Stimulated activated CD4-positive, alpha-beta T cell treated with anti-CD3 and anti-CD28 coated beads, Interleukin-4, amount 100 ng/mL, for 1 hour (primary cell): ENCODE results near the gene HNF4A.
"Not testable (repeated sequence)": the region's sequence is repeated elsewhere in the genome, so short reads cannot be mapped to it uniquely, and the experiment has no call there.

Experiments used
- DNase-seq: peaks from one replicate; pipeline ENCODE4 v3.0.0-alpha.2; 2020

Gene HNF4A

DNA sequence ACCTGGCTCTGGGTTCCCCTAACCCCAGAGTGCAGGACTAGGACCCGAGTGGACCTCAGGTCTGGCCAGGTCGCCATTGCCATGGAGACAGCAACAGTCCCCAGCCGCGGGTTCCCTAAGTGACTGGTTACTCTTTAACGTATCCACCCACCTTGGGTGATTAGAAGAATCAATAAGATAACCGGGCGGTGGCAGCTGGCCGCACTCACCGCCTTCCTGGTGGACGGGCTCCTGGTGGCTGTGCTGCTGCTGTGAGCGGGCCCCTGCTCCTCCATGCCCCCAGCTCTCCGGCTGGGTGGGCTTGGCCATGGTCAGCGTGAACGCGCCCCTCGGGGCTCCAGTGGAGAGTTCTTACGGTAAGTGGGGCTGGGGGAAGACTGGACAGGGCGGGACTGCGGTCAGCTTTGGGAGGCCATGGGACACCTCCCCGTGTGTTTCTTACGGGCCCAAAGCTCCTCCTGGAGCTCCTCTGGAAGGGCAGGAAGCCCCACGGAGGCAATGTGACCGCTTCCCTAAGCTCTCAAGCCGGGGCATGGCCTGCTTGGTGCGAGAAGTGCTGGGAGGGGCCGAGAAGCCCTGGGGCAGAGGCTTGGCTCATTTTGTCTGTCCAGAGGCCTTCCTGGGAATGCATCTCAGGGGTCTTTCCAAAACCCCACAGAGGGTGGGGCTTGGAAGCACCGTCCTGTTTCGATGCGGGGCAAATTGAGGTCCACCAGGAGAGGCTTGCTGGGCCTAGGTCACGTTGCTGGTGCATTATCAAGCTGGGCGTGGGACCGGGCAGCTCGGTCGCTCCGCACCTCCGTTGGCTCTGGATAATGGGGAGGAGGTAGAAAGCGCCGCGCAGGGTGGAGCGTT, at the start of gene HNF4A:
TSS of gene HNF4A (plus strand) at position 202 of the 855 bp plus-strand sequence. CDS start at position 308, 106 bp downstream.
- no peak for DNase-seq

DNA sequence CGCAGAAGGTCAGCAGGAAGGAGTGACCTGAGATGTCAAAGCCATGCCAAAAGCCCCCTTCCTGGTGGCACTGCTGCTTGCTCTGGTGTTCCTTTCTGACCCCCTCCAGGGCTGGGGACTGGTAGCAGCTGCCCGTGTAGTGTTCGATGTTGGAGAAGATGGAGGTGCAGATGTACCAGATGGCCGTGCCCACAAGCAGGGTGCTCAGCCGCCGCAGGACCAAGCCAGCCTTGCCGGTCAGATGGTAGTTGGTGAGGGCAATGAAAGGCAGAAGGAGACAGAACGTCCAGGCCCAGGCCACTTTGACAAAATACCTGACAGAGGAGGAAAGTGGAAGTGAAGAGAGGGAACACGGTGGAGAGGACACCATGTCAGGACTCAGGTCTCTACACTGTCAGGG, 48.6 kb upstream of the HNF4A start:
- DNase-seq: no peak

DNA sequence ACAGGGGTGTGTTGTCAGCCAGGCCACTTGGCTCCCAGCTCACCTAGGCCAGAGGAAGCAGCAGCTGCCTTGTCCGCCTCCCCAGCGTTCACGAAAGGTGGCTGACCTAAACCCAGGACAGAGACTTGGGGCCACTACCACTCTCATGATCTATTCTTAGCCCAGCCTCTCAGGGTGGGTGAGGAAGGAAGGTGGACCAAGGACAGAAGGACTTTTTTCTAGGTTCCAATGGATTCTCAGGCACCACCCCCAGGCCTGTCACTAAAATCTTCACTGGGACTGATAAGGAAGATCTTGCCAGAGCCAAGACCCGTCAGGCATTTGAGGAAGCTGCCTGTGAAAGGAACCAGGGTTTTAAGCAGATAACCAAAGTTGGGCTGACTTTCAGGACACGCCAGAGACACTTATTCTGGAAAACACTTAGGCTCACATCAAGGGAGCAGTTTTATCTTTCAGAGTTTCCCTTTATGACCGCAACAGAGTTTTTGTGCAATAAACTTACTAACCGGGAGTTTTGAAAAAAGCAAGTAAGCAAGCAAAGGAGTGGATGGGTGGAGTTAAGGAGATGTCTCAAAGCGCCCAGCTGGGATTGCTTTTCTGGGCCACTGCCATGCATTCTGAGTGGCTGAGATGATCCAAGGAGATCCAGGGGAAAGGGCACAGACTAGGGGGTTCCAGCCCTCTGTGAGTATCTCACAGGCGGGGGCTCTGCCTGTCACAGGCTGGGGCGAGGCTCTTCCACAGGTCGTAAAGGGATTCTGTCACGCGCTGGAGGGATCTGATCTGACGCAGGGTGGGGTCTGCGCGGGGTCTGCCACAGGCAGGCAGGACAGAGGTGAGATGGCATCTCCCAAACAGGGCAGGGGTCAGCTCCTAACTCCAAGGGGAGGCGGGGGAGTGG, 45.5 kb upstream of the HNF4A start:
- DNase-seq: no peak

DNA sequence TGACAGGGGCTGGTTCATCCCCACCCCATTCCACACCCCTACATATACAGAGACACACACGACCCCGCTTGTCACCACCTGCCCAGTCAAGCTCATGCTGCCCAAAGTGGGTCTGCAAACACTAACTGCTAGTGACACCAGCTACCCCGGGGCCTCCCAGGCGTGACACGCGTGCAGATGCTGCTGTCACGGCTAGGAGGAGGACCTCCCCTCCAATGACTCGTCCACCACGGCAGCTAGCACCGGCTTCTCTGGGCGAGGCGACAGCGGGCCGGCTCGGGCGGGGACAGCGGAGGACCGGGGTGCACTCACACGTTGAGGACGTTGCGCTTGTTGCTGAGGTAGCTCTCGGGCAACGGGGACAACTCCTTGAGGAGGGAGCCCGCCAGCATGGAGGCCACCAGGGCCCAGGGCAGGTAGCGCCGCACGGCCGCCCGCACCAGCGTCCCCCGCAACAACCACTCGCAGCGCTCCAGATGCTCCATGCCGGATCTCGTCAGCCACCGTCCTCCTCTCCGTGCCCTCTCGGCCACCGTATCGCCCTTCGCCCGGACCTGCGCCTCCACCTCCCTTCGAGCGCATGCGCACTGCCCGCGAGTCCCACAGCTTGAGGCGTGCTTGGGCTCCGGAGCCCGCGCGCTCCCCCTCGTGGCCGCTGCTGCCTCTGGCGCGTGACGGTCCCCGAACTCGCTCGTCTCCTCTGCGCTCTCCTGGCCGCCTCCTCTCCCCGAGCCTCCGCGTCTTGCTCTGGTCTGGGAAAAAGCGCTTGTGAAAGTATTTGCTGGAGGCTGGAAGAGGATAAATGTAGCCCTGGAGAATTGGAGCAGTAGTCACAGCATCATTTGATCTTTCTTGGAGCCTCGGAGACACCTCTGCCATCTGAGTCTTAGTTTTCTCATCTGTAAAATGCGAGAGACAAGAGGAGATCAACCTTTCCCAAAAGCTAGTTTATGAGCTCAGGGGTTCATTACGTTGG, 44.5 kb upstream of the HNF4A start, which contains the start of gene FITM2:
TSS of gene FITM2 (minus strand) at position 539 of the 976 bp plus-strand sequence. CDS start at position 485, 54 bp downstream.
- DNase-seq: peak; percentile 99

DNA sequence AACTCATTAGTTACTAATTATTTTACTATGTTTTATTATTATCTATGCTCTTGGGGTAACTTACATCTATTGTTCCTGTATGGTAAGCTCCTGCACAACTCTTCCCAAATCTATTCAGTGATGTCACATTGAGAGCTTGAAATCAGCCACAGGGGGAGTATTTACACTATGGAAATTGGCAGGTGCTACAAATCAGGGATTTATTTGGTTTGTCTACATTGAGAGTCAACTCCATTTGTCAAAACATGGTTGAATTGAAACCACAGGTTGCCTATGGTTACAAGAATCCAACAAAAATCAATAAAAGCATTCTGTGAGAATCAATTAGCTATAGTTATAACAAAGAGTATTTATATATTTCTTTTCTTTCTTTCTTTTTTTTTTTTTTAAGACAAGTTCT, 40.6 kb upstream of the HNF4A start:
- no peak for DNase-seq

DNA sequence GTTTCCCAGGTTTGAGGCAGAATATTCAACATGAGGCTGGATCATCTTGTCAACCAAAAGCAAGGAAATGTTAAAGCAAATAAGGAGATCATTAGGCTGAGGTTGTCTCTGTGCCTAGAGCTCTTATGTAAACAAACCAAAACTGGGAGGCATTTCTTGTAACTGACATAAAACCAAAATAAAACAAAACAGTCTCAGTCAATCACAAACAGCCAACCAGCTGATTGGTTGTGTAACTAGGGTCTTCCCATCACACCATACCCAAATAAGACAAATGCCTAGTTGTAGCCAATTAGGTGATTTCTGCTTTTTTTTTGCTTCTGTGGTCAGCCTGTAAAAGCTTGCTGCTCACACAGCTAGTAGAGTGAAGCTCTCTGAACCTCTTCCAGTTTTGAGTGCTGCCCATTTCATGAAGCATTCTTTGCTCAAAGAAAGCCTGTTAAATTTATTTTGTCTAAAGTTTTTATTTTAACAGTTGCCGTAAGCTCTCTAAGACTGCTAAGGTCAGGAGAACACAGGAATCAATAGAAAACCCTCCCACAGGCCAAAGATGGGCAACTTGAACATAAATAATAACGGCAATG, 35.6 kb upstream of the HNF4A start:
- no peak for DNase-seq

DNA sequence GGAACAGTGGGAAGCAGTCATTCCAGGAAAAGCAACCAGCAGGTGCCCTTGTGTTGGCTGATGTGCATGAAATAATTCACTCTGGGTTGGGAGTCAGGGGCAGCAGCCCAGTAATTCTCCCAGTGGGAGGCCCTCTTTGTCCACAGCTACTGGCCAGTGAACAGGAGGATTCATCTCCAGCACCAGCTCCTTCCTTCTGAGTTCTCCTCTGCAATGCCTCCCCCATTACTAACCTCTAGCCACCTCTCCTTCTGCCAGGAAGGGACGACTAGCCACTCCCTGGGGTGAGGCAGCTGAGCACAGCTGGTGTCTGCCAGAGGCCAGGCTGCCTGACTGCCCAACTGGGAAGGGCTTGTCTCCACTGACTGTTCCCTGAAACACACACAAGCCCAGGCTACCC, 31.2 kb upstream of the HNF4A start:
- no peak for DNase-seq

DNA sequence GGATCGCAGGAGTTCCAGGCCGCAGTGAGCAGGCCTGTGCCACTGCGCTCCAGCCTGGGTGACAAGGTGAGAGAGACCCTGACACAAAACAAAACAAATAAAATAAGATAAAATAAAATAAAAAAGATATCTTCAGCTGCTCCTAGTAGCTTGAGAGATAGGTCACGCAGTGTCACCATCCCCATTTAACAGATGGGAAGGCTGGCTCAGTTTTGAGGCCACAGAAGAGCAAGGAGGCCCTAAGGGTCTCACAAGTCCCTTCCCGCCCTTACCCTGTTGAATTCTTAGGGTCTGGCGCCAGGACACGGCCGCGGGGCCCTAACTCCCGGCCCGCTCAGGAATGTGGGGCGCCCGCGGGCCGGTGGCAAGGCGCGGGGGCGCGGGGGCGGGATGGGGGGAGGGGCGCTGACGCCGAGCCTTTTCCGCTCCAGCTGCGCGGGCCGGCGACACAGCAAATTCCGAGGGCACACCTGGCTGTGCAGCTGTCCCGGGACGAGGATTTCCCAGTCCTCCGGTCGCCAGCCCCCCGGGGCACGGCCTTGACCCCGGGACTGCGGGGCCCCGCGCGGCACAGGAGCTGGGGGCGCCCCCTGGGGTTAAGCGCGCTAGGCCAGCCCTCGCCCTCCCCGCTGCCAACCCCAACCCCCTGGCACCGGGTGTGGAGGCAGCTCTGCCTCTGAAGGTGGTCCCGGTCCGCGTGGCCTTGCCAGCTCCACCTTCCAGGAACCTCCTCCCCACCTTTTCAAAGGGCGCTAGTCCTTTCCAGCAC, 28.9 kb upstream of the HNF4A start:
- peak; percentile 30 for DNase-seq

DNA sequence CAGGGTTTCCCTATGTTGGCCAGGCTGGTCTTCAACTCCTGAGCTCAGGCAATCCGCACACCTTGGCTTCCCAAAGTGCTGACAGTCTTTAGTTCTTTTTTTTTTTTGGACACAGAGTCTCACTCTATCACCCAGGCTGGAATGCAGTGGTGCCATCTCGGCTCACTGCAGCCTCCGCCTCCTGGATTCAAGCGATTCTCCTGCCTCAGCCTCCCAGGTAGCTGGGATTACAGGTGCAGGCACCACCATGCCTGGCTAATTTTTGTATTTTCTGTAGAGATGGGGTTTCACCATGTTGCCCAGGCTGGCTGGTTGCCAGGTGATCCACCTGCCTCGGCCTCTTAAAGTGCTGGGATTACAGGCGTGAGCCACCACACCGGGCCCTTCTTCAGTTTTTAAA, 27.8 kb upstream of the HNF4A start:
- not testable (repeated sequence) for DNase-seq

DNA sequence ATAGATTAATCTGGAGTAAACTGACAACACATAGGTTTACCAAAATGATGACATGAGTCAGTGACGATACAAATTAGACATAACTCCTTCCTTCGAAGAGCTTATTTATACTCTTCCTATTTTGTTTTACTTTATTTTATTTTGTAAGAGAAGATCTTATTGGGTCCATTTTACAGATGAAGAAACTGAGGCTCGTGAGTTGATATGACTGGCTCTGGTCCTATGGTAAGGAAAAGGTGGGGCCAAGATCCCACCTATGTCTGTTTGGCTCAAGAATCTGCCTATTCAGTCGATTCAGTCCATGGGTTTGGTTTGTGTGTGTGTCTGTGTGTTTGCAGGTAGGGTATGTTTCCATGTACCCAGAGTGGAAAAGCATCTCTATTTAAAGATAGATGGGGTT, 27.1 kb upstream of the HNF4A start:
- DNase-seq: no peak

DNA sequence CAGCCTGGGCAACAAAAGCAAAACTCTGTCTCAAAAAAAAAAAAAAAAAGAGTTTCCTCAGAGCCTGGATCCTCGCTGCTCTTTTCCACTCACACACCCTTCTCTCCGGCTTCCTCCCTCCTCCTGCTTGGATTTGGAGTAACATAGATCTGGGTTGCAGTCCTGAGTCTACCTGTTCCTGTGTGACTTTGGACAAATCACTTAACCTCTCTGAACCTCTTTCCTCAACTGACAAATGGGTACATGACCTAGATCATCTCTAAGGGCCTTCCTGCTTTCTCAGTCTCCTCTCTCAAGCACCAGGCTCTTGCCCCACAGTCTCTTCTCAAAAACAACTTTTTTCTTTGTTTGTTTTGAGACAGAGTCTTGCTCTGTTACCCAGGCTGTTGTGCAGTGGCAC, 24.3 kb upstream of the HNF4A start:
- no peak for DNase-seq

DNA sequence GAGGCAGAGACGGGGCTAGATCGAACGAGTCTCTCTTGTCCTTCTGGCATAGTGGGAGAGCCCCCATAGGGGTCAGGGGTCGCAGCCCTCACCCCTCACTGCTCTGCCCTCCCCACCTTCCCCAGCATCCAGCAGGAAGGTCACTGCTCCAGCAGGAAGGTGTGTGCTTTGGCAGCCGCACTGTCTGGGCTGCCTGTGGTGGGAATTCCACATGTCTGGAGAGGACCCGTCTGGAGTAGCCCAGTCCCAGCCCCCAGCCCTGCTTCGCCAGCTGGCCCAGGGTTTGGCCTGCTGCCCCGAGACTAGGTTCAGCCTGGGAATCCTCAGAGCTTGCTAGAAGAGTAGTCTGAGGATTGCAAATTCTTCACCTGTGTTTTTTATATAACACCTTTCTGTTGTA, 21.2 kb upstream of the HNF4A start:
- DNase-seq: no peak

DNA sequence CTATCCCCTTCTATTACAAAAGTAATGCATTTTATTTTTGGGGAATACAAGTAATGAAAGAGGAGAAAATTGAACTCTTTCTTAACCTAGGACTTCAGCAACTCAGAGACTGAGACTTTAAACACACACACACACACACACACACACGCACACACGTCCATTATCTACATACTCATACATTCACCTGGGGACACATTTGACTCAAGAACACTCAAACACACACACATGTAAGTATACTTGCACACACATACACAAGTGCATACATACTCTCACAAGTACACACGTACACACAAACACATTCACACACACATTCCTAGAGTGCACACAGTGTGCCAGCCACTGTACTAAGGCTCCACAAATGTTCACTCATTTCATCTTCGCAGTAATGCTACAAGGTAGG, 20.8 kb upstream of the HNF4A start:
- DNase-seq: no peak

DNA sequence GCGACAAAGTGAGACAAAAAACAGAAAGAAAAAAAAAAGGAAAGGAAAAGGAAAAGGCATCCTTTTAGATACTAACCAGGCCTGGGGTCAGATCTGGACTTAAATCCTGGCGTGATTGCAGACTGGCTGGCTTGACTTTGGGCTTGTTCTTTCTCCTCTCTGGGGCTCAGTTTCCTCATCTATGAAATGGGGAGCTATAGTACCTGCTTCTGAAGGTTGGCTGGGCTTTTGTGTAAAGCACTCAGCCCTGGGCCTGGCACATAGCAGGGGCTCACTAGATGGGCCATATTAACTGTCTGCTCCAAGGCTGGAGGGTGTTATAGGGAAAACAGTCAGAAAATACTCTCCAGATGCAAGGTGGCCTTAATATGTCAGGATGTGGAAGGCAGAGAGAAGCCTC, 19.8 kb upstream of the HNF4A start:
- no peak for DNase-seq

DNA sequence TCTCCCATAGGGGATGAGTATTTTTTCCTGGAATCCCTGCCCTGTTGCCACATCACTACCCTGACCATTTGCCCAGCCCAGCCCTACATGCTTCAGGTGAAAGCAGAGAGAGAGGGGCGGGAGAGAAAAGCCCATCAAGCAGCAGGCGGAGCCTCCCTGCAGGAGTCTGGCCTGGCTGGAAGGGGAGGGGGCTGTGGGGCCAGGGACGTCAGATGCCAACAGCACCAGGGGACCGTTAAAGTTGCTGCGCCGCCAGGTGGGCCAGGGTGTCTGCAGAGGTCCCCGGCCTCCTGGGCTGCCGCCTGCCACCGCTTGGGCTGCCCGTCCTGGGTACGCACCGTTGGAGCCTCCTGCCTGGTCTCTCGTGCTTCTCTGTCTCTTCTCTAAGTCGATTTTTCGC, 19.4 kb upstream of the HNF4A start:
- DNase-seq: no peak

DNA sequence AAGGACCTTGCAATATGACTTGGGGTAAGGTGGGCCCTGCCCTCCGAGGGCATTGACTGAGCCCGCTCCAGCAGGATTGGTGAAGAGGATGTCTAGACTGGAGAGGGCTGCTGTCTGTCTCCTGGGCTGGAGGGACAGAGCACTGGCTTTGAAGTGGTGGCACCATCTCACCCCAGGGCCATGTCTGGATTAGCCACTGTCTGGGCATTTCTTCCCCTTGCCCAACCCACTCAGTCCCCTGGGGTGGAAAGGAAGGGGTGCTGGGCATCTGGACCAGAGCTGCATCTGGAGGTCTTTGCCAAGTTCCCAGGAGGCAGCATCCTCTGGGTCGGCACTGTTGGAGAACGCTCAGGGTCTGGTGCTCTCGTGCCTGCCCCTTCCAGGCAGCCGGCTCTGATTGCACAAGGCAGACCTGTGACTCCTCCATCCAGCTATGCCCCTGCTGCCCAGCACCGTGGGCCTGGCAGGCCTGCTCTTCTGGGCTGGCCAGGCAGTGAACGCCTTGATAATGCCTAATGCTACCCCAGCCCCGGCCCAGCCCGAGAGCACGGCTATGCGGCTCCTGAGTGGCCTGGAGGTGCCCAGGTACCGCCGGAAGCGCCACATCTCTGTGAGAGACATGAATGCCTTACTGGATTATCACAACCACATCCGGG, 18.6 kb upstream of the HNF4A start, which contains the start of gene R3HDML:
TSS of gene R3HDML (plus strand) at position 319 of the 656 bp plus-strand sequence. CDS start at position 434, 115 bp downstream.
- no peak for DNase-seq

DNA sequence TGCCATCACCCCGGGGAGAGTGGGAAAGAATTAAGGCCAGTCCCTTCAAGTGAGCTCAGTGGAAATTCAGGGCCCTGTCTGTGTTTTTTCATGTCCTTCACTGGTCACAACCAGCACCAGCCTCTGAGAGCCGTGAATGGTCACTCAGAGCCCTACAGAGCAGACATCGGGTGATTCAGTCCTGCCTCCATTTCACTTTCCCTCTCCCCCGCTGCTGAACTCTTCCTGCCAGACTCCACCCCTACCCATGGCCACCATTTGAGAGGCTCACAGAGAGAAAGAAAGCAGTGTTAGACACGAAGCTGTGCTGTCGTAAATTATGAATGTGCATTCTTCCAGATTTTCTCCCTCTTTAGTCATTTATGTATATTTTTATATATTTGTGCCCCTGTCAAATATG, 13.3 kb upstream of the HNF4A start:
- DNase-seq: no peak

DNA sequence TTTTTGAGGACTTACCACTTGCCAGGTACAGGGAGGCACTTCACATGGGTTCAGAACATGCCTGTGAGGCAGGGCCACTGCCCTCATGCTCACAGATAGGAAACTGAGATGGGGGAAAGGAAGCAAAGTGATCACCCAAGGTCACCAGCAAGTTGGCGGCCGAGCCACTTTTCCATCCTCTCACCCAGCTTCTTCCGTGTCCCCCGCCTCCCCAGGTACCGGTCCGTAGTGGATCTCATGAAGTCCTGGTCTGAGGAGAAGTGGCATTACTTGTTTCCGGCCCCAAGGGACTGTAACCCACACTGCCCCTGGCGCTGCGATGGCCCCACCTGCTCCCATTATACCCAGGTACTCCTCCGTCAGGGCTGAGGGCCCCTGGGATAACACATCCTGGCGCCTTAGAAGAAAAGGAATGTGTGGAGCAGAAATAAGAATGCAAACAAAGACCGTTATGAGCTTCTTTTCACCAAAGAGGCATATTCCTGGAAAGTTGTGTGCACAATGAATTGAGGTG, 12.3 kb upstream of the HNF4A start:
- DNase-seq: no peak

DNA sequence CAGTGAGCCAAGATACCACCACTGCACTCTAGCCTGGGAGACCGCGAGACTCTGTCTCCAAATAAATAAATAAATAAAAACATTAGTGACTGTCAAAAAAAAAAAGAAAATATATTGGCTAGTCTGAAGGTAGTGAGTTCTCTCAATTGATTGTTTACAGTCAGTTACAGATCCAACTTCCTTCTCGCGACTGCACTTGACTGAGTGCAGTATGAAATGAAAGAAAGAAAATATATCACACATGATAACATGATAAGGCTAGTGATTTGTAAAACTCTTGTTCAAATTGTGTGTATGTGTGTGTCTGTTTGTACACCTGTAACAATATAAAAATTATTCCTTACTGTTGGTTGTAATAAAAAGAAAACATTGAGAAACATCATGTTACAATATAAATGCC, 10.8 kb upstream of the HNF4A start:
- DNase-seq: no peak

DNA sequence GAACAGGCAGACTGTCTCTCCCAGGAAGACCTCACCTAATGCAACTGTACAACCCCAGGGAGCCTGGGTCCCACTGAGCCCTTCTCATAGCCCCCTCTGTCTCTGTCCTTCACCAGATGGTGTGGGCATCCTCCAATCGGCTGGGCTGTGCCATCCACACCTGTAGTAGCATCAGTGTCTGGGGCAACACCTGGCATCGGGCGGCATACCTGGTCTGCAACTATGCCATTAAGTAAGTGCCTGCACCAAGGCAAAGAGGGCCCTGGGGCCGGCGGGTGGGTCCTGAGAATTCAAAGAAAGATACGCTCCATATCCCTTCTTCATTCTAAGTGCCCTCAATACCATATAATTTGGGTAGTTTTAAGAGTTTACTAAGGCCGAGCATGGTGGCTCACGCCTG, 10.4 kb upstream of the HNF4A start:
- DNase-seq: no peak
